Femur (tissue), 1 donor: ENCODE data around the gene PRLR.
A peak's percentile ranks its signal among the peaks of the same experiment; 100 is the strongest.
"Not testable (repeated sequence)": the region's sequence is repeated elsewhere in the genome, so short reads cannot be mapped to it uniquely, and the experiment has no call there.

Experiments
- DNase-seq: peaks from one replicate; pipeline ENCODE4 v3.0.0-alpha.2; 2017

PRLR gene

DNA sequence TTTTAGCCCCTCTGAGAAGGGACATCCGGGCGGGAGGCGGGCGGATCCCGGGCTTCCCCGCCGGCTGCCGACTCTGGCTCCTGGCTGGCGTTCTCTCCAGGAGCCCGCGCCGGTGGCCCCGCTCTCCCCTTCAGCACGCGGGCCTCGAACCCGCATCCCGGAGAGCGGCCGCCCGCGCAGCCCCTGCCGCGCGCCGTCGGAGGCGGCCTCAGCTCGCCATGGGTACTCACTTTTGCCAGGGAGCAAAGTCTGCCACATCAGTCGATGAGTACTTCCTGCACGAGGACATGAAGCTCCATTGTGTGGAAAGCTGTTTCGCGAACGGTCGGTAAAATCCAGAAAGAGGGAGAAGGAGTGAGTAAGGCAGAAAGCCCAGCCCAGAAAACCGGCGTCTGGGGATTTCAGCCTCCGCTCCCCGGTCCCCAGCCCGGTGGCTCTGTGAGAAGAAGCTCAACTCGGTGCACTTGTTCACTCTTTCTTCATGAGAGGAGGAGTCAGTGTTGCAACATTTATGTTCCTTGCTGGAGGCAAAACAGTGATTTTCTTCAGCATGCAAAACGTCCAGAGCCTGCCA lies at the start of gene PRLR:
Gene PRLR, minus strand, starts transcription at position 450 of the 574 bp plus-strand sequence. CDS start 140,867 bp downstream, outside the sequence.
- DNase-seq, result peak; percentile 49

GRCh38 chr5:35274839-35275509 lies 44.7 kb upstream of the PRLR start:
- DNase-seq, result no peak

DNA sequence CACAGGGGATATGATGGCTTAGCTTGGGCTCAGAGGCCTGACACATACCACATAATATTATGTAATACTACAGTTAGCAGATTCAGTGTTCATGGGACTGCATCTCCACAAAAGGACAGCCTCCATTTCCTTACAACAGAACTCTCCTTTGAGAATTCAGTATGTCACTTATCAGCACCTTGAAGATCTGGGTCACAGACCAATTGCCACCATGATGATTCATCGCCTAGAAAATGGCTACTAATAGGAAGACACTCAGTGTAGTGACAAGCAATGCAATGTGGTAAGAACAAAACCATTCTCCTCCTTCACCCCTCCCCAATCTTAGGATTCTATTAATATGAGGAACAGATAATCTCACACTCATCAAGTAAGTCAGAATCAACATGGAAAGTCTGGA lies 38.7 kb upstream of the PRLR start:
- DNase-seq, result no peak

DNA sequence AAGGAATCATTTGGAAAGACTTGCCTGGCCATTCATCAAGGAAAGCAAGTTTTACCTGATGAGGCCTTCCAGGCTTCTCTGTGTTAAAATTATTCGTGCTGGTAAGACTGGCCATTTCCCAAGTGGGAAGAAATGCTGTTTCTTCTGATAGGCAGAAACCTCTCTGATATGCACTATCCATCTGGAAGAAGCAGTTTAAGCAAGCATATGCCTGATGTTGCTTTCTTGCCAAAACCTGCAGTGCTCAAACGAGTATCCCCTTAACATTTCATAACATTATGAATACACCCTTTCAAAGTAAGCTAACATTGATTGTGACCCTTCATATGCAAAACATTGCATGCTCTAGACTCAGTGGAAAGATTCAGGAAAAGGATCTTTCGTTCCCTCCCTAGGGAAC lies 36.0 kb upstream of the PRLR start:
- DNase-seq, result no peak

DNA sequence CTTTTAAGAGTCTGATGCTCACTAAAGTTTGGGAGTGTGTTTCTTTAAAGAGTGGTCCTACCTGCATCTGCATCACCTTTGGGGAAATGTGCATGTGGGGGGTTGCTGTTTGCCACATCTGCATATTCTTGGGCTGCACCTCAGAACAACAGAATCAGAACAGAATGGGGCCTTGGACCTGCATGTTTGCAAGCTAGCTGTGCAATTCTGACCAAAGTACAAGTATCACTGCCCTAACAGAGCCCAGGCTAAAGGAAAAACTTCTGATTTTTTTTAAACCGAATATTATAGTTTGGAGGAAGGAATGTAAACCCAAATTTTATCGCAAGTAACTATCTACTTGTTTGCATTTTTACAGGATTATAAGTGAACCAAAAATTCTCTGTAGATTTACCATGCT lies 34.2 kb upstream of the PRLR start:
- no peak for DNase-seq

GRCh38 chr5:35263266-35263877 lies 33.1 kb upstream of the PRLR start:
- no peak for DNase-seq

GRCh38 chr5:35253582-35253981 lies 23.3 kb upstream of the PRLR start:
- DNase-seq, result no peak

- DNase-seq, result no peak
Observed at GRCh38 chr5:35252963-35253362, 22.7 kb upstream of the PRLR start.

- DNase-seq, result no peak
Observed at GRCh38 chr5:35248843-35249780, 18.8 kb upstream of the PRLR start.

GRCh38 chr5:35247648-35248034 lies 17.4 kb upstream of the PRLR start:
- DNase-seq, result no peak

DNA sequence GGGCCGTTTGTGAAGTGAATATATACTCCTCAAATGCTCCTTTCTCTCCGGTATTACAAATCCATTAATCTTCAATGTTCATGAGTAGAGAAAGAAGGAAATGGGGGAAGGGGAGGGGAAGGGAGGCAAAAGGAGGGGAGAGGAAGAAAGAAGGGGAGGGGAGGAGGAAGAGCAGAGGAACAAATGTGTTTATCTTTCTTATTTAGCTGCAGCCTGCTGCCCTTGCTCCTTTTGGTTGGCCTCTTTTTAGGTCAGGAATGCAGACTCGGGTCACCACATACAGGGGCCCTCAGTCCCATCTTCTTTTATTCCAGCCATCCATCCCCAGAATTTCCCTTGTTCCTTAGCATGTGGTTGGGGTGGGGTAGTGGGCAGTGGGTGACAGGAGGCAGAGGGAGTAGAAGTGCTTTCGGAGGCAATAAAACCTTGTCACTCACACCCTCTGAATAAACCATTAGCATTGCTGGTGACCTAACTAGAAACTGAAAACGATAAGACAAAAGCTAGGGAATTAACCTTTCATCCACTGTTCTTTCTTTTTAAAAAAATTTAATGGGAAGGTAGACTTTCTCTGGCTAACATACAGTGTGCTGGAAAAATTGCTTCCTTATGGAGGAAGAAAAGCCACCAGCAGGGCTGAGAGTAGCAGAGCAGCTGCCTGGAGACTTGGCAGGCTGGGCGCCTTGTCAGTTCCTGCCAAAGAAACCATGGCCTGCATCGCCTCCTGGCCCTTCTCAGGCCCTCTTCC lies 16.8 kb upstream of the PRLR start:
- peak; percentile 80 for DNase-seq

DNA sequence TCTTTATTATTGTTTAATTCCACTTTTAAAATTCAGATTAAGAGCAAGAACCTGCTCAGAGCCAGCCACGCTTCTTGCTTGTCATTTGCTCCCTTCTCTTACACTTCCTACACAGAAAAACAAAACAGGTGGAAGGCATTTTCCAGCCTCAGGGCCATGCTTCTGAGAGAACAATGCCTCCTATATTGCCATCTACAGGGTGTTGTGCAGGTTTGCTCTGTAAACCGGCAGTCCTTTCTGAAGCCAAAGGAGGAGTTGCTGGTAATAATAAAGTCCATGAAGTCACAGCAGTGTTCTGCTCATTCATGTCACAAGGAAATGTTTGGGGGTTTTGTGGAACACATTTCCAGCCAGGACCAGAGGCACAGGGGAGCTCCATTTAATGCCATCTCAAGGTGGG lies 16.1 kb upstream of the PRLR start:
- DNase-seq, result no peak

GRCh38 chr5:35245371-35245770 lies 15.1 kb upstream of the PRLR start:
- not testable (repeated sequence) for DNase-seq

DNA sequence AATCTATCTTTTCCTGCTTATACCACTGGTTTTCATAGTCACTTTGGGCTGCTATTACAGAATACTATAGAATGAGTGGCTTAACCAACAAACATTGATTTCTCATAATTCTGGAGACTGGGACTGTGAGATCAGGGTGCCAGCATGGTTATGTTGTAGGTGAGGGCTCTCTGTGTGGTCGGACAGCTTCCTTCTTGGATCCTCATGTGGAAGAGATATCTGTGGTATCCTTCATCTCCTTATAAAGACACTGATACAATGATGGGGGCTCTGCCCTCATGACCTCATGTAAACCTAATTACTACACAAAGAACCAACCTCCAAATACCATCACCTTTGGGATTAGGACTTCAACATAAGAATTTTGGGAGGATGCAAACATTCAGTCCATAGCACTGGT lies 13.9 kb upstream of the PRLR start:
- no peak for DNase-seq

GRCh38 chr5:35242702-35243258 lies 12.5 kb upstream of the PRLR start:
- DNase-seq, result no peak

DNA sequence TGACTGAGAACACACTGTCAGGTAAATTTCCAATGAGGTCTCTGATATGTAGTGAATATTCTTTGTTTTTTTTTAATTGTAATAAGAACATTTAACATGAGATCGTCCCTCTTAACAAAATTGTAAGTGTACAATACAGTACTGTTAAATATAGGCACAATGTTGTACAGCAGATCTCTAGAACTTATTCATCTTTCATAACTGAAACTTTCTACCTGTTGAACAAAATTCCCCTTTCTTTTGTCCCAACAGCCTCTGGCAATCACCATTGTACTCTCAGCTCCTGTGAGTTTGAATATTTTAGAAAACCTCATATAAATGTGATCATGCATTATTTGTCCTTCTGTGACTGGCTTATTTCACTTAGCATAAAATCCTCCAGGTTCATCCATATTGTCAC lies 10.6 kb upstream of the PRLR start:
- DNase-seq, result no peak

DNA sequence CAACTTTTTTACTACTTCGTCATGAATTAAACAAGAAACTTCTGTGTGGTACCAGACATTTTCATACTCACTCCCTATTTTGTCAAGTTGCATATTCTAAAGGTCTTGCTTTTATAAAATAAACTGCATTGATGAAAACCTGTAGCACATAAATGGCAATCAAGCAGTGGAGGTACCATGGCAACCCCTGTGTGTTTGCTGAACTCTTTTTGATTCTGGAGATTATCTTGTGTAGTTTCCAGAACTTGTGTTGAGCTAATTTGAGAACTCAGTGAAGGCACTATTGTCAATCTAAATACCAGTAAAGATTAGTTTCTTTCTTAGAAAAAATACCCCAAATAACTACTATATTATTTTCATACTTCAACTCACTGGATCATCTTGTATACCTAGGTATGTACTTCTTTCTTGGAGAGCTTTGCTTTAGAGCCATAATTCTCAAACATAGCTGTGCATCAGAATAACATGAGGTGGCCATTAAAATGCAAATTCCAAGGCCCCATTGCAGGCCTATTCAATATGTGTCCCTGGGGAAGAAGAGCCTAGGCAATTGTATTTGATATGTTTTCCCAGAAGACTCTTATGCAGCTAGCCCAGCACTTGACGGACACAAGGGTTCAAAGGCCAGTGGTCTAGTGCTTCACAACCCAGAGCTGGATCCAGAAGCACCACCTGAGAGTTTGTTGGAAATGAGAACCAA lies 9.8 kb upstream of the PRLR start:
- DNase-seq, result no peak

DNA sequence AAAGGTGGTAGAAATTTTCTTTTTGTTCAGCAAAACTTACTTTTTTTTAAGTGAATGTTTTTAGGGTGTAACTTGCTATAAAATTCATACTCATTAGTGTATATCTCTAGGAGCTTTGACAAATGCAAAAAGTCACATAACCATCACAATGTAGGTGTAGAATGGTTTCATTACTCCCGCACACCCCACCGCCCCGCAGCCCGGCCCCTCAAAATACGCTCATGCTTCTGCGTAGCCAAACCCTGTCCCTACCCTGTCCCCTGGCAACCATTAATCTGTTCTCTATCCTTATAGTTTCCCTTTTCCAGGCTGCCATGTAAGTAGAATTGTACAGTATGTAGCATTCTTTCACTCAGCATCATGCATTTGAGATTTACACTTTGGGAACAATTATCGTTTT lies 9.2 kb upstream of the PRLR start:
- DNase-seq, result no peak

DNA sequence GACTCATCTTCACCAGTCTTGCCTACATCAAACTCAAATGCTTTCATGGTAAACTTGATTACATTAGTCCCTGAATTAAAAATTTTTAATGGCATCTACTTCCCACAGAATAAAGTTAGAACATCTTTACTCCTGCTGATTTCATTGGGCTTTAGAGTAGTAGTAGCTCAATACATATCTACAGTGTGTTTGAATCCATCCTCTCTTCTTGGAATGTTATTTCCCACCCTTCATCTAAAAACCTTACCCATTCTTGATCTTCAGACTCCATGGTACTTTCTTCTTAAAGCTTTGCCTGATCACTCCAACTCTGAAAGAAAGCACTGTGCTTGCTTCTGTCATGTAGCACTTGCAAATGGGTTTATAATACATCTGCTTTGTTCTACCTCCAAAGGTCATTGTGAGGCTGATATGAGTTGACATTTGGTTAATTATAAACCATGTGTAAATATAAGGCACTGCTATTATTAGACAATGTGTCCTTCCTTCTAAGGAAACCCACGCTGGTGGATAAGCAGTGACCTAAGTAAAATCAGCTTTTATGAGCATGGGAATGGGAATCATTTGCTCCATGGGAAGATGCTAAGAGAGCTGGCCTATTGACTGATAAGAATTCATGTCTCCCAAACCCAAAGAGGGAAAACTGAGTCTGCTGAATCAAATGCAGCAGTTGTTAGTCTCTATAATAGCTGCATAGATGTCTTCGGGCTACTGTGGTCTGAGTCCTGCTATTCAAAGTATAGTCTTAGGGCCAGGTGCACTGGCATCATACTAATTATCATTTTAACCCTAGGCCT lies 7.5 kb upstream of the PRLR start:
- no peak for DNase-seq

GRCh38 chr5:35236770-35237169 lies 6.5 kb upstream of the PRLR start:
- DNase-seq, result no peak

GRCh38 chr5:35233601-35234000 lies 3.3 kb upstream of the PRLR start:
- DNase-seq, result no peak
